Small intestine (tissue), 7 donors: ENCODE measurements around the gene ANKMY1. TPM values are rescaled to one million over a fixed set of nuclear protein-coding genes. Genes with fewer than 3 reads are reported as not detected.

Experiments
- DNase-seq, 2 donors: peaks; one replicate each; pipeline versions ENCODE4 v3.0.0 to v3.0.0-alpha.2; 2013
- FAIRE-seq: peaks from 2 replicates; lab custom pipeline; 2012; peaks lifted over from hg19 to GRCh38; lab: Jason Lieb, UNC
- H3K27ac ChIP-seq, 3 donors: one replicate each; pipeline ENCODE4 v1.5.1; 2013; ENCODE audit warnings: low read length in 2 of 3, mild to moderate bottlenecking in 2 of 3, control low read depth in 1 of 3, inconsistent platforms in 1 of 3, low read depth in 1 of 3, moderate library complexity in 1 of 3
- H3K27me3 ChIP-seq, 3 donors: one replicate each; pipeline ENCODE4 v1.6.1; 2013; ENCODE audit warnings: low read length in 3 of 3, inconsistent platforms in 1 of 3; ENCODE audit not compliant: control insufficient read depth in 3 of 3, insufficient read depth in 3 of 3
- H3K36me3 ChIP-seq, 3 donors: one replicate each; pipeline ENCODE4 v1.6.1; 2013; ENCODE audit warnings: low read length in 3 of 3, inconsistent platforms in 1 of 3, low read depth in 1 of 3, mild to moderate bottlenecking in 1 of 3, moderate library complexity in 1 of 3; ENCODE audit not compliant: control insufficient read depth in 3 of 3, insufficient read depth in 2 of 3
- H3K4me1 ChIP-seq, 3 donors: one replicate each; pipeline ENCODE4 v1.6.1; 2013; ENCODE audit warnings: low read length in 2 of 3, inconsistent platforms in 1 of 3, low read depth in 1 of 3, mild to moderate bottlenecking in 1 of 3, moderate library complexity in 1 of 3; ENCODE audit not compliant: control insufficient read depth in 3 of 3, insufficient read depth in 2 of 3
- H3K4me3 ChIP-seq, 3 donors: one replicate each; pipeline ENCODE4 v1.5.1; 2013; ENCODE audit warnings: low read length in 3 of 3, control low read depth in 1 of 3, inconsistent platforms in 1 of 3, low read depth in 1 of 3, mild to moderate bottlenecking in 1 of 3, moderate library complexity in 1 of 3
- H3K9me3 ChIP-seq, 2 donors: one replicate each; pipeline ENCODE4 v1.6.1; 2013; ENCODE audit warnings: low read depth in 1 of 2, low read length in 1 of 2; ENCODE audit not compliant: control insufficient read depth in 2 of 2, insufficient read depth in 1 of 2
- WGBS, 3 donors: extraction: QIAGEN DNeasy Blood & Tissue Kit; methylation state at CpG; one replicate each; pipeline ENCODE4 v1.1.7; 2013; 5-methylcytosine and 5-hydroxymethylcytosine counted together
- polyA plus RNA-seq, 4 donors: library from polyadenylated mRNA; stranded (reverse) in 3 of 4; unstranded in 1 of 4; fragments of 200-250 nt in 3 of 4; fragments of 120-200 nt in 1 of 4; gene quantifications; one replicate each; pipeline versions ENCODE4 v1.2.1 to v1.2.3, GENCODE V29; 2013
- donor health status: healthy with polysubstance abuse.
- donor health status: control.
- donor health status: control.
- donor health status: Bipolar disorder and iron deficiency.
- donor health status: healthy.

The ANKMY1 gene
- polyA plus RNA-seq, 4 donors = 3.4 to 13.0 (median 5.9) TPM

GRCh38 chr2:240479111-240479501, 78.7 kb downstream of the ANKMY1 start:
- H3K4me3 ChIP-seq = no peak overlapping the region
- H3K27me3 ChIP-seq = no peaks in the 10 kb centered on the region
- WGBS, 3 donors = 84 to 91% (median 86%) methylated on average over 12 of the region's 12 CpGs
- no peak overlapping the region for H3K27ac ChIP-seq
- FAIRE-seq (no peak), DNase-seq (no peak)
- H3K4me1 ChIP-seq = no peaks in the 10 kb centered on the region
- no peaks in the 10 kb centered on the region for H3K36me3 ChIP-seq
- peaks cover 0 to 3% of the 10 kb centered on the region in 2 donors for H3K9me3 ChIP-seq

GRCh38 chr2:240478346-240479110, 79.3 kb downstream of the ANKMY1 start:
- no peak for DNase-seq

GRCh38 chr2:240477916-240478315, 79.9 kb downstream of the ANKMY1 start:
- Histone ChIP-seq H3K4me3 (no peak overlapping the region), H3K27ac (no peak overlapping the region), H3K27me3 (no peaks in the 10 kb centered on the region), H3K36me3 (no peaks in the 10 kb centered on the region), H3K9me3 (peaks cover 0 to 6% of the 10 kb centered on the region in 2 donors), H3K4me1 (no peaks in the 10 kb centered on the region)
- FAIRE-seq = no peak
- WGBS, 3 donors = 88 to 97% (median 94%) methylated on average over 12 to 13 of the region's 13 CpGs
- no peak for DNase-seq

More at GRCh38 chr2:240478346-240479110, 79.3 kb downstream of the ANKMY1 start:
- Histone ChIP-seq H3K27ac (no peak overlapping the region), H3K36me3 (no peaks in the 10 kb centered on the region), H3K4me1 (no peaks in the 10 kb centered on the region), H3K27me3 (no peaks in the 10 kb centered on the region), H3K9me3 (peaks cover 0 to 5% of the 10 kb centered on the region in 2 donors), H3K4me3 (no peak overlapping the region)
- 92 to 95% (median 92%) methylated on average over 21 of the region's 21 CpGs for WGBS, 3 donors
- FAIRE-seq = no peak

- H3K4me3 ChIP-seq = no peak overlapping the region
- WGBS, 3 donors = 93 to 96% (median 95%) methylated on average over 4 of the region's 4 CpGs
- DNase-seq = no peak
- H3K36me3 ChIP-seq = no peaks in the 10 kb centered on the region
- FAIRE-seq = peak; percentile 23
- H3K9me3 ChIP-seq = peaks cover 0 to 18% of the 10 kb centered on the region in 2 donors
- no peaks in the 10 kb centered on the region for H3K4me1 ChIP-seq
- H3K27ac ChIP-seq = no peak overlapping the region
- no peaks in the 10 kb centered on the region for H3K27me3 ChIP-seq
Observed at GRCh38 chr2:240473211-240473610, 84.6 kb downstream of the ANKMY1 start.

GRCh38 chr2:240472078-240472790, 85.6 kb downstream of the ANKMY1 start:
- WGBS, 3 donors = 94 to 98% (median 97%) methylated on average over 11 of the region's 11 CpGs
- H3K36me3 ChIP-seq = no peaks in the 10 kb centered on the region

GRCh38 chr2:240469740-240470139, 88.0 kb downstream of the ANKMY1 start:
- 88 to 95% (median 93%) methylated on average over 6 of the region's 6 CpGs for WGBS, 3 donors
- Histone ChIP-seq H3K9me3 (peaks cover 0 to 15% of the 10 kb centered on the region in 2 donors), H3K27me3 (no peaks in the 10 kb centered on the region), H3K4me1 (no peaks in the 10 kb centered on the region), H3K4me3 (no peak overlapping the region), H3K27ac (no peak overlapping the region), H3K36me3 (peaks cover 0 to 8% (median 0%) of the 10 kb centered on the region in 3 donors)
- no peak for FAIRE-seq
- DNase-seq = no peak

More at GRCh38 chr2:240472078-240472790, 85.6 kb downstream of the ANKMY1 start:
- no peak overlapping the region for H3K27ac ChIP-seq
- no peak for DNase-seq
- peaks cover 0 to 18% of the 10 kb centered on the region in 2 donors for H3K9me3 ChIP-seq
- no peaks in the 10 kb centered on the region for H3K4me1 ChIP-seq
- no peaks in the 10 kb centered on the region for H3K27me3 ChIP-seq
- FAIRE-seq = no peak
- H3K4me3 ChIP-seq = no peak overlapping the region

- no peak for FAIRE-seq
- DNase-seq = no peak
- 70 to 84% (median 80%) methylated on average over 10 of the region's 10 CpGs for WGBS, 3 donors
- Histone ChIP-seq H3K4me1 (no peaks in the 10 kb centered on the region), H3K9me3 (peaks cover 0 to 15% of the 10 kb centered on the region in 2 donors), H3K36me3 (peaks cover 0 to 12% (median 0%) of the 10 kb centered on the region in 3 donors), H3K27ac (no peak overlapping the region), H3K27me3 (no peaks in the 10 kb centered on the region), H3K4me3 (no peak overlapping the region)
Observed at GRCh38 chr2:240469239-240469636, 88.5 kb downstream of the ANKMY1 start.

GRCh38 chr2:240468303-240469238, 89.2 kb downstream of the ANKMY1 start:
- no peak for FAIRE-seq
- peaks cover 0 to 12% of the 10 kb centered on the region in 2 donors for H3K9me3 ChIP-seq
- H3K4me3 ChIP-seq = no peak overlapping the region
- no peaks in the 10 kb centered on the region for H3K27me3 ChIP-seq
- DNase-seq = no peak
- no peaks in the 10 kb centered on the region for H3K4me1 ChIP-seq
- H3K36me3 ChIP-seq = peaks cover 0 to 14% (median 0%) of the 10 kb centered on the region in 3 donors
- WGBS, 3 donors = 76 to 82% (median 82%) methylated on average over 18 to 20 of the region's 20 CpGs
- no peak overlapping the region for H3K27ac ChIP-seq
